HCT116 (cell line): ENCODE data around the gene PAX9. TPM values are rescaled to one million over a fixed set of nuclear protein-coding genes. Genes with fewer than 3 reads are reported as not detected.

Source experiments
- ATAC-seq: fragments of 200-7000 bp; cut with Tn5 transposase; 2 replicates; pipeline ENCODE4 v1.9.1; 2020; ENCODE audit warnings: mild to moderate bottlenecking, moderate library complexity
- BruUV-seq: library from RNA; stranded (reverse); fragments of 400-500 nt; replicated peaks from 2 replicates; lab custom pipeline; 2021; lab: Mats Ljungman, UMichigan
- CTCF ChIA-PET: fragments of 300-600 bp; sonication (Branson Sonifier 250); formaldehyde crosslinking; loops from one replicate; lab custom pipeline; 2021; ENCODE audit warnings: antibody characterized with exemption; lab: Charles Lee
- POLR2A ChIA-PET: fragments of 300-600, 350-600 bp; sonication (Branson Sonifier 250); formaldehyde crosslinking; loops from one replicate; lab custom pipeline; 2021; ENCODE audit warnings: antibody characterized with exemption; lab: Charles Lee
- RAD21 ChIA-PET, 2 experiments: fragments of 300-600 bp; sonication (Branson Sonifier 250); formaldehyde crosslinking; loops; one replicate each; lab custom pipeline; 2023; ENCODE audit warnings: low total read pairs in 2 of 2; ENCODE audit not compliant: uncharacterized antibody in 2 of 2, unreplicated experiment in 2 of 2, low non-redundant PET in 1 of 2; lab: Charles Lee
- DNase-seq: peaks from one replicate; pipeline ENCODE4 v3.0.0-alpha.2; 2010; ENCODE audit warnings: low read depth, low spot score
- H2AFZ ChIP-seq: fragments of 200-600 bp; shearing (Covaris generic), sonication (generic); 2 replicates; pipeline ENCODE4 v1.6.1; 2017; ENCODE audit warnings: low read depth, mixed run types, mixed read lengths, antibody characterized with exemption, low read length; ENCODE audit not compliant: poor library complexity, severe bottlenecking
- H3K27ac ChIP-seq: 2 replicates; pipeline ENCODE4 v1.5.1; 2012; ENCODE audit warnings: low read depth, low read length
- H3K27me3 ChIP-seq: fragments of 200-600 bp; sonication (generic); 2 replicates; pipeline ENCODE4 v1.6.1; 2016; ENCODE audit warnings: mixed run types, low read length, mixed read lengths; ENCODE audit not compliant: insufficient read depth
- H3K36me3 ChIP-seq, 2 experiments: fragments of 200-500 bp in 1 of 2; fragments of 200-600 bp in 1 of 2; sonication (Bioruptor generic) in 1 of 2; sonication (generic) in 1 of 2; 2 replicates each; pipeline versions ENCODE4 v1.5.1 to v1.6.1; 2014 to 2016; ENCODE audit warnings: low read length in 2 of 2, inconsistent platforms in 1 of 2, mixed read lengths in 1 of 2, mixed run types in 1 of 2; ENCODE audit not compliant: insufficient read depth in 2 of 2, control insufficient read depth in 1 of 2
- H3K4me1 ChIP-seq, 2 experiments: fragments of 200-600 bp in 1 of 2; sonication (generic) in 1 of 2; 2 replicates each; pipeline versions ENCODE4 v1.5.1 to v1.6.1; 2012 to 2017; ENCODE audit warnings: low read length in 2 of 2, inconsistent platforms in 1 of 2, mild to moderate bottlenecking in 1 of 2, mixed read lengths in 1 of 2, mixed run types in 1 of 2, moderate library complexity in 1 of 2; ENCODE audit not compliant: insufficient read depth in 2 of 2, control insufficient read depth in 1 of 2
- H3K4me2 ChIP-seq: fragments of 200-600 bp; sonication (generic); 2 replicates; pipeline ENCODE4 v1.6.1; 2017; ENCODE audit warnings: mixed run types, low read length, mixed read lengths
- H3K4me3 ChIP-seq, 2 experiments: fragments of 200-600 bp in 1 of 2; sonication (generic) in 1 of 2; replicated peaks in 1 of 2; 2 replicates each; pipeline ENCODE4 v1.5.1; 2011 to 2016; ENCODE audit warnings: low read length in 2 of 2, control low read depth in 1 of 2, low read depth in 1 of 2, mild to moderate bottlenecking in 1 of 2, mixed read lengths in 1 of 2, mixed run types in 1 of 2
- H3K79me2 ChIP-seq: fragments of 200-600 bp; sonication (generic); 2 replicates; pipeline ENCODE4 v1.6.1; 2017; ENCODE audit warnings: mild to moderate bottlenecking, mixed run types, low read length, moderate library complexity, mixed read lengths; ENCODE audit not compliant: insufficient read depth
- H3K9ac ChIP-seq: fragments of 200-600 bp; sonication (generic); 2 replicates; pipeline ENCODE4 v1.6.1; 2016; ENCODE audit warnings: low read length, mixed read lengths
- H3K9me2 ChIP-seq: fragments of 200-600 bp; sonication (generic), shearing (Covaris generic); 2 replicates; pipeline ENCODE4 v1.6.1; 2017; ENCODE audit warnings: mixed run types, mild to moderate bottlenecking, moderate library complexity; ENCODE audit not compliant: insufficient read depth
- H3K9me3 ChIP-seq, 2 experiments: fragments of 200-500 bp in 1 of 2; fragments of 200-600 bp in 1 of 2; sonication (Bioruptor generic) in 1 of 2; sonication (generic) in 1 of 2; 2 replicates each; pipeline ENCODE4 v1.6.1; 2014 to 2017; ENCODE audit warnings: low read length in 2 of 2, mixed read lengths in 2 of 2, inconsistent platforms in 1 of 2, low read depth in 1 of 2, mild to moderate bottlenecking in 1 of 2, mixed run types in 1 of 2, moderate library complexity in 1 of 2; ENCODE audit not compliant: control insufficient read depth in 1 of 2, insufficient read depth in 1 of 2
- H4K20me1 ChIP-seq: fragments of 200-600 bp; sonication (generic), shearing (Covaris generic); 2 replicates; pipeline ENCODE4 v1.6.1; 2017; ENCODE audit warnings: mixed run types, mild to moderate bottlenecking, moderate library complexity; ENCODE audit not compliant: insufficient read depth
- ZNF274 ChIP-seq: fragments of 200-500 bp; sonication (Bioruptor generic); IDR thresholded peaks from 2 replicates; pipeline ENCODE4 v1.6.1; 2014; ENCODE audit warnings: mild to moderate bottlenecking, low read depth, low read length, inconsistent platforms
- intact Hi-C: fragments of 100-400 bp; cut with micrococcal nuclease; formaldehyde crosslinking; loops from 2 replicates; pipeline ENCODE4 v1.10.0; 2022
- total RNA-seq: library from RNA; stranded (reverse); gene quantifications from one replicate; pipeline ENCODE4 v1.2.1, GENCODE V29; 2021; ENCODE audit not compliant: unreplicated experiment
- TF ChIP-seq, protein P1 (sequence below): IDR thresholded peaks from 2 replicates; pipeline ENCODE4 v1.6.1; 2012; ENCODE audit warnings: low read depth

PAX9 gene
- total RNA-seq, 1 experiment from 2014 or later: 5.2 TPM

DNA sequence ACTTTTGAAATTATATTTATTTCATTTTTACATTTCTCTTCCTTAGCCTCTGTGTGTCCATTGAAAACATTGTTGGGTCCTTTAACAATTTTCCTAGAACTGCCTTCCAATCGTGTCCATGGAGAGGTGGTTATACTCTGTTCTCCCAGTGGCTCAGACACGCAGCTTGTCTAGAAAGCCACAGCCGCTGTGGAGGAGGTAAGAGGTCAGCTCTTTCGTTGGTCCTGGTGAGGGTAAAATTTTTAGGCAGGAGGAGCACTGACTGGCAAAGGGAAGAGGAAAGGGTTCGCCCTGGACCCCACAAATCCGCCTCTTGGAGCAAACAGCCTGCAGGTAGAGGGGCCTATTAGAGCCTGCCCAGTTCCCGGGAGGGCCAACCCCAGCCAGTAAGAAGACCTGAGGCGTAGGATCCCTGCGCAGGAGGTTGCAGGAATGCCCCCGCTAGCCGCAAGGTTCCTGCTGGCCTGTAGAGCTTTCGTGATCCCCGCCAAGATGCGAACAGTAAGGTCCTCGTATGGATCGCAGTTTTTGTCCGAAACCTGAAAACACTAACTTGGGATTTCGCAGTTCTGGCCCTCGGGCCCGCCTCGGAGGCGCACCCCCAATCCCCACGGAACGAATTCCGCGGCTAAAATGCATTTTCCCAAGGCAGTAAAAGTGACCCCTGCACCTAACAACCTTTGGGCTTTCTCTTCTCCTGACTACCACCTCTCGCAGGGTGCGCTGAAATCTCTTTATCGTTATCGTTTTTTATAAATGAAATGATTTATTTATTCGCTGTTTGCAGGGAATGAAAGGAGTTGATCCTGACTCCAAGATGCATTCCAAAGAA lies 7.5 kb upstream of the PAX9 start:
- Histone ChIP-seq H3K36me3 (no peaks in the 10 kb centered on the region), H3K4me3 (no peak overlapping the region), H3K27me3 (no peaks in the 10 kb centered on the region), H3K27ac (no peak overlapping the region), H4K20me1 (no peaks in the 10 kb centered on the region), H3K4me1 (peaks cover 5 to 15% of the 10 kb centered on the region in 2 experiments; a peak in 3 of 4 replicates), H3K9ac (no peak overlapping the region), H3K9me3 (no peaks in the 10 kb centered on the region), H2AFZ (no peak overlapping the region), H3K79me2 (no peaks in the 10 kb centered on the region), H3K4me2 (no peak overlapping the region), H3K9me2 (no peaks in the 10 kb centered on the region)
- intact Hi-C loops: loop anchor here (2.0 kb wide), 1 partner anchor 289 kb away; no protein-coding TSS in a partner anchor
- CTCF ChIA-PET: no interaction called here
- TF ChIP-seq, protein P1, sequence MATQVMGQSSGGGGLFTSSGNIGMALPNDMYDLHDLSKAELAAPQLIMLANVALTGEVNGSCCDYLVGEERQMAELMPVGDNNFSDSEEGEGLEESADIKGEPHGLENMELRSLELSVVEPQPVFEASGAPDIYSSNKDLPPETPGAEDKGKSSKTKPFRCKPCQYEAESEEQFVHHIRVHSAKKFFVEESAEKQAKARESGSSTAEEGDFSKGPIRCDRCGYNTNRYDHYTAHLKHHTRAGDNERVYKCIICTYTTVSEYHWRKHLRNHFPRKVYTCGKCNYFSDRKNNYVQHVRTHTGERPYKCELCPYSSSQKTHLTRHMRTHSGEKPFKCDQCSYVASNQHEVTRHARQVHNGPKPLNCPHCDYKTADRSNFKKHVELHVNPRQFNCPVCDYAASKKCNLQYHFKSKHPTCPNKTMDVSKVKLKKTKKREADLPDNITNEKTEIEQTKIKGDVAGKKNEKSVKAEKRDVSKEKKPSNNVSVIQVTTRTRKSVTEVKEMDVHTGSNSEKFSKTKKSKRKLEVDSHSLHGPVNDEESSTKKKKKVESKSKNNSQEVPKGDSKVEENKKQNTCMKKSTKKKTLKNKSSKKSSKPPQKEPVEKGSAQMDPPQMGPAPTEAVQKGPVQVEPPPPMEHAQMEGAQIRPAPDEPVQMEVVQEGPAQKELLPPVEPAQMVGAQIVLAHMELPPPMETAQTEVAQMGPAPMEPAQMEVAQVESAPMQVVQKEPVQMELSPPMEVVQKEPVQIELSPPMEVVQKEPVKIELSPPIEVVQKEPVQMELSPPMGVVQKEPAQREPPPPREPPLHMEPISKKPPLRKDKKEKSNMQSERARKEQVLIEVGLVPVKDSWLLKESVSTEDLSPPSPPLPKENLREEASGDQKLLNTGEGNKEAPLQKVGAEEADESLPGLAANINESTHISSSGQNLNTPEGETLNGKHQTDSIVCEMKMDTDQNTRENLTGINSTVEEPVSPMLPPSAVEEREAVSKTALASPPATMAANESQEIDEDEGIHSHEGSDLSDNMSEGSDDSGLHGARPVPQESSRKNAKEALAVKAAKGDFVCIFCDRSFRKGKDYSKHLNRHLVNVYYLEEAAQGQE: no peak
- TF ChIP-seq ZNF274: no peak
- POLR2A ChIA-PET: no interaction called here
- DNase-seq (no peak), ATAC-seq (no peak)
- RAD21 ChIA-PET: no interaction called here
- BruUV-seq: no TSS peak
